ENCODE results near the gene SPPL2A. TPM values are rescaled to one million over a fixed set of nuclear protein-coding genes. Genes with fewer than 3 reads are reported as not detected.

The SPPL2A gene
- 62.1 and 94.4 TPM in 2 replicates for total RNA-seq

GRCh38 chr15:50765195-50765967 lies at the start of gene SPPL2A:
Gene SPPL2A (minus strand): TSS chr15:50765706. CDS start chr15:50765533, 173 bp downstream.

GRCh38 chr15:50686469-50687301 lies 78.8 kb downstream of the SPPL2A start, which contains the start of gene TRPM7:
Gene TRPM7 (minus strand): TSS chr15:50686797. CDS start chr15:50686533, 264 bp downstream.

Other genes with a start within 250 kb of the SPPL2A start
- gene USP50, start 219.0 kb downstream of the SPPL2A start, total RNA-seq: not detected in 2 replicates
- gene TRPM7, start 78.9 kb downstream of the SPPL2A start, total RNA-seq: 60.3 and 64.0 TPM in 2 replicates
- 15.4 and 17.9 TPM in 2 replicates for gene AP4E1, start 143.0 kb upstream of the SPPL2A start, total RNA-seq